ENCODE results near the gene FBXO10. TPM values are rescaled to one million over a fixed set of nuclear protein-coding genes. Genes with fewer than 3 reads are reported as not detected.

Gene FBXO10
- total RNA-seq, 2 donors from 2014 or later = 5.5 to 5.7 TPM

DNA sequence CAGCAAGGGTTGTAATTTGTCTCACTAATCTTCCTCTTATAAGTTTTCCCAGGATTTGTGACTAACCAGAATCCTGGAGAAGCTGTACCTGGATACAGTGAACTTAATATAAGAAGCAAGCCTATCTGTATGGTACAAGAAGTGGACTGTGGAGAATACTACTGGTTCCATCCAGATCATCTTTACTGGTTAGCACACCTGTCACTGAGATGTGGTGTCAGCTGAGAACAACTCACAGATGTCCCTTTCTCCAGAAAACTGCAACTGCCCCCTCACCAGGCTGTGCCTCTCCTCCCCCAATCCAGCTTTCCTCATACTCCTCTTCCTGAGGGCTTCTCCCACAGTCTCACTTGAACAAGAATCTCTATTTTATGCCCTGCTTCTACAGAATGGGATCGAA is 4.9 kb downstream of the FBXO10 start:
- no peak for TF ChIP-seq CTCF (IDR thresholded peaks at IDR 0.05)
- peaks cover 0 to 17% of the 10 kb centered on the region in 2 donors for H3K4me1 ChIP-seq
- H3K36me3 ChIP-seq = no peaks in the 10 kb centered on the region
- H3K4me3 ChIP-seq = no peak overlapping the region
- H3K9me3 ChIP-seq = no peaks in the 10 kb centered on the region
- H3K27me3 ChIP-seq = no peaks in the 10 kb centered on the region
- no peak overlapping the region for H3K27ac ChIP-seq
- no peak for DNase-seq (ENCODE audit: low spot score)

DNA sequence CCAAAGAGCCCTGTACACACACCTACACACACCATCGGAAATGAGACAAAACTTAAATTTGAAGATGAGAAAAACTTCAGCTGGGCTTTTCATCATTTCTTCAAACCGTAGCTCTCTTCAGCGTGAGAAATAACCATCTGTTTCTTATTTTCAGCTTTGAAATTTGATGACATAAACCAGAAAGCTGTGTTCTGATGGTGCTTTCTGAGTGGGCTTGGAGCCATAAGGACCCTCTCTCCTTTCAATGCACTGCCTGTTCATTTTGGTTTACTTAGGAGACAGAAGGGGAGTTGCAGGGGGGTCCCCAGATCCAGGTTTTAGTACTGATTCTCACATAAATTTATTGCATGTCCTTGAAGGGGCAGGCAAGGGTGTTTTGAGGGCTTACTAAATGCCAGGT is 9.5 kb downstream of the FBXO10 start:
- DNase-seq (ENCODE audit: low spot score) = no peak
- Histone ChIP-seq H3K4me3 (no peak overlapping the region), H3K9me3 (no peaks in the 10 kb centered on the region), H3K4me1 (no peaks in the 10 kb centered on the region), H3K36me3 (no peaks in the 10 kb centered on the region), H3K27me3 (no peaks in the 10 kb centered on the region), H3K27ac (no peak overlapping the region)
- TF ChIP-seq CTCF (IDR thresholded peaks at IDR 0.05) = no peak

GRCh38 chr9:37565661-37566618 is 10.2 kb downstream of the FBXO10 start:
- H3K36me3 ChIP-seq = no peaks in the 10 kb centered on the region
- DNase-seq (ENCODE audit: low spot score) = no peak
- no peaks in the 10 kb centered on the region for H3K27me3 ChIP-seq
- H3K4me1 ChIP-seq = no peaks in the 10 kb centered on the region
- no peak overlapping the region for H3K4me3 ChIP-seq
- no peak overlapping the region for H3K27ac ChIP-seq
- no peaks in the 10 kb centered on the region for H3K9me3 ChIP-seq
- TF ChIP-seq CTCF (IDR thresholded peaks at IDR 0.05) = no peak

- Histone ChIP-seq H3K27ac (no peak overlapping the region), H3K4me3 (no peak overlapping the region), H3K27me3 (no peaks in the 10 kb centered on the region), H3K4me1 (no peaks in the 10 kb centered on the region), H3K9me3 (no peaks in the 10 kb centered on the region), H3K36me3 (no peaks in the 10 kb centered on the region)
- TF ChIP-seq CTCF (IDR thresholded peaks at IDR 0.05) = no peak
- no peak for DNase-seq (ENCODE audit: low spot score)
These were observed 11.3 kb downstream of the FBXO10 start for GRCh38 chr9:37564916-37565315.

DNA sequence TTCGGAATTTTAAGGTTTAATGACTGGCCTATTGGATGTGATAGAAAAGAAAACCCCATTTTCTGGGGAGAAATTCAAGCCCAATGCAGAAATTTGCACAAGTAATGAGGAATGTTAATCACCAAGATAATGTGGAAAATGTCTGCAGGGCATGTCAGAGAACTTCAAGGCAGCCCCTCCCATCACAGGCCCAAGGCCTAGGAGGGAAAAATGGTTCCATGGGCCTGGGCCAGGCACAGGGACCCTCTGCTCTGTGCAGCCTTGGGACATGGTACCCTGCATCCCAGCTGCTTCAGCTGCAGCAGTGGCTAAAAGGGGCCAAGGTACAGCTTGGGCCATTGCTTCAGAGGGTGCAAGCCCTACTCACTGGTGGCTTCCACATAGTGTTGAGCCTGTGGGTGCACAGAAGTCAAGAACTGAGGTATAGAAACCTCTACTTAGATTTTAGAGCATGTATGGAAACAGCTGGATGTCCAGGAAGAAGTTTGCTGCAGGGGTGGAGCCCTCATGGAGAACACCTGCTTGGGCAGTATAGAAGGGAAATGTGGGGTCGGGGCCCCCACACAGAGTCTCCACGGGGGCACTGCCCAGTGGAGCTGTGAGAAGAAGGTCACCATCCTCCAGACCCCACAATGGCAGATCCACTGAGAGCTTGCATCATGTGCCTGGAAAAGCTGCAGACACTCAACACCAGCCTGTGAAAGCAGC is 12.2 kb downstream of the FBXO10 start:
- DNase-seq (ENCODE audit: low spot score) = no peak
- H3K4me3 ChIP-seq = no peak overlapping the region
- no peaks in the 10 kb centered on the region for H3K36me3 ChIP-seq
- H3K27ac ChIP-seq = no peak overlapping the region
- no peaks in the 10 kb centered on the region for H3K4me1 ChIP-seq
- TF ChIP-seq CTCF (IDR thresholded peaks at IDR 0.05) = no peak
- no peaks in the 10 kb centered on the region for H3K27me3 ChIP-seq
- no peaks in the 10 kb centered on the region for H3K9me3 ChIP-seq

All from right atrium auricular region (tissue), 2 donors.